ENCODE measurements around the gene LPCAT1.

LPCAT1 gene

GRCh38 chr5:1448511-1449011 is 75.2 kb downstream of the LPCAT1 start:
- H3K4me3 ChIP-seq (ENCODE audit: low read depth, low read length), result no peak overlapping the region
- TF ChIP-seq CTCF (IDR thresholded peaks at IDR 0.05; ENCODE audit: insufficient read depth, low read depth, low read length, missing control alignments), result no peak
- DNase-seq (ENCODE audit: low read depth), result no peak

- no peak for DNase-seq (ENCODE audit: low read depth)
- no peak overlapping the region for H3K4me3 ChIP-seq (ENCODE audit: low read depth, low read length)
- TF ChIP-seq CTCF (IDR thresholded peaks at IDR 0.05; ENCODE audit: insufficient read depth, low read depth, low read length, missing control alignments), result no peak
Observed at GRCh38 chr5:1447671-1448361, 75.9 kb downstream of the LPCAT1 start.

- H3K4me3 ChIP-seq (ENCODE audit: low read depth, low read length), result no peak overlapping the region
- no peak for TF ChIP-seq CTCF (IDR thresholded peaks at IDR 0.05; ENCODE audit: insufficient read depth, low read depth, low read length, missing control alignments)
- DNase-seq (ENCODE audit: low read depth), result no peak
Observed at GRCh38 chr5:1446602-1447343, 77.0 kb downstream of the LPCAT1 start.

- DNase-seq (ENCODE audit: low read depth), result no peak
- H3K4me3 ChIP-seq (ENCODE audit: low read depth, low read length), result no peak overlapping the region
- TF ChIP-seq CTCF (IDR thresholded peaks at IDR 0.05; ENCODE audit: insufficient read depth, low read depth, low read length, missing control alignments), result no peak
Observed at GRCh38 chr5:1445689-1446601, 77.8 kb downstream of the LPCAT1 start.

- no peak within 1 kb of the TSS for H3K4me3 ChIP-seq (ENCODE audit: low read depth, low read length)
- TF ChIP-seq CTCF (IDR thresholded peaks at IDR 0.05; ENCODE audit: insufficient read depth, low read depth, low read length, missing control alignments), result no peak
- DNase-seq (ENCODE audit: low read depth), result no peak
Observed at GRCh38 chr5:1445313-1445688, 78.5 kb downstream of the LPCAT1 start, which contains the start of gene SLC6A3. Gene SLC6A3, minus strand, starts transcription at chr5:1445440. Its CDS starts 2,243 bp downstream, at chr5:1443197.

GRCh38 chr5:1444361-1445189 is 79.2 kb downstream of the LPCAT1 start:
- H3K4me3 ChIP-seq (ENCODE audit: low read depth, low read length), result no peak overlapping the region
- no peak for DNase-seq (ENCODE audit: low read depth)
- TF ChIP-seq CTCF (IDR thresholded peaks at IDR 0.05; ENCODE audit: insufficient read depth, low read depth, low read length, missing control alignments), result no peak

Data from GM12865 (cell line).